Hematopoietic multipotent progenitor cell (in vitro differentiated cells): Measurements from ENCODE around the gene KIF25. TPM values are rescaled to one million over a fixed set of nuclear protein-coding genes. Genes with fewer than 3 reads are reported as not detected.
"Not testable (repeated sequence)": the region's sequence is repeated elsewhere in the genome, so short reads cannot be mapped to it uniquely, and the experiment has no call there.

ENCODE experiments used
- DNase-seq, 3 donors: peaks; one replicate each; pipeline ENCODE4 v3.0.0-alpha.2; 2011 to 2015; ENCODE audit warnings: low read depth in 2 of 3, low spot score in 2 of 3
- total RNA-seq: library from RNA; depleted of rRNA; stranded (reverse); fragments of >200 nt; gene quantifications from one replicate; pipeline ENCODE4 v1.2.3, GENCODE V29; 2012

Gene KIF25
- total RNA-seq, 1 donor = not detected

- no peak for DNase-seq
These were observed 64.1 kb downstream of the KIF25 start for GRCh38 chr6:168061269-168062210.

GRCh38 chr6:168062346-168063289 is 65.1 kb downstream of the KIF25 start:
- no peak for DNase-seq

DNA sequence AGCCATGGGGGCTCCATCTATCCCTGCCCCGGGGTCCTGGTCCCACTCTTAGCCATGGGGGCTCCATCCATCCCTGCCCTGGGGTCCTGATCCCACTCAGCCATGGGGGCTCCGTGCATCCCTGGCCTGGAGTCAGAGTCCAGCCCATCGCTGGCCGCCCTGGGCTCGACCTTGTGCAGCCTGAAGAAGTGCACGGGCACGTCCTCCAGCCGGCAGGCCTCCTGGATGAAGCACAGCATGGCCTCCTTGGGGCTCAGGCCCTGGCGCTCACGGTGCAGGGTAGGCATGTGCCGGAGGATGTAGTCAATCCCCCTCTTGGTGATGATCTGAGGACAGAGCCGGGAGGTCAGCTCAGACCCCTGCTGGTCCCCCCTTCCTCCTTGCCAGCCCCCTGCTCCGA is 66.0 kb downstream of the KIF25 start:
- no peak for DNase-seq

DNA sequence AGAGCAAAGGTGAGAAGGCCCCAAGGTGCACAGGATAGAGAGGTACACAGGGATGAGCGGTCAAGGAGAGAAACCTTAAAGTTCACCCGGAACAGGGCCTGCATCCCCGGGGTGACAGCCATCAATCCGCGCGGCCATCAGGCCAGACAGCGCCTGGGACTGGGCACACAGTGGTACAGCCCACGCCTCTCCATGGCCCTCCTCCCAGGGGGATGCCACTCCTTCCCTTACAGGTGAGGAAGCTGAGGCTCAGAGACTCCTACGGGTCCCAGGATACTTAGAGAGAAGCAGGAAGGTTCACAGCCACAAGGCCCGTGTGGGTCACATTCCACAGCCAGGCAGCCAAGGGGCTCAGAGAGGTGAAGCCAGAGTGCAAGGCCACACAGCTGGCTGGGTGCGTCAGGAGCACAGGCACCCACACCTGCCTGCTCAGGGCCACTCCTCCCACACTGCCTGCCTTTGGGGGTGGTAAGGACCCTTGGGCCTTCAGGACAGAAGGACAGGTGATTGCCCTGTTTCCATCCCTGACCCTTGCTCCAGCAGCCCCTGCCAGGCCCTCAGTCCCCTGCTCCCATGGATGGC is 66.8 kb downstream of the KIF25 start:
- no peak for DNase-seq

- no peak for DNase-seq
These were observed 69.7 kb downstream of the KIF25 start for GRCh38 chr6:168067081-168067759.

DNA sequence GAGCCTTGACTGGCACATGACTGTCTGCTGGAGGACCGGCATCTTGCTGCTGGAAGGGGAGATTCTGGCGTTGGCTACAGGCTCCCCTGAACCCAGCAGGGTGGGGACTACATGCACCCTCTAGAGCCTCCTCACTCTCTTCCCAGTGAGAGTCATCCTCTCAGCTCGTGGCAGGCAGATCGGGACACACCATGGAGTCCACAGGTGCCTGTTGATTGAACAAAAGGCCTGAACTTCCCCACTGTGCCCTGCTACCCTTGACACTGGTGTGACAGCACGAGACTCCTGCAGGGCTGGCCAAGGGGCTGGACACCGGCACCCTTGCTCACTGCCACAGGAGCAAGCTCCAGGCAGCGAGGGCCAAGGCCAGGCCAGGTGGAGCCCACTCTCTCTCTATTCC is 73.3 kb downstream of the KIF25 start:
- DNase-seq = no peak

- DNase-seq = no peak
These were observed 74.1 kb downstream of the KIF25 start for GRCh38 chr6:168071620-168072019.

DNA sequence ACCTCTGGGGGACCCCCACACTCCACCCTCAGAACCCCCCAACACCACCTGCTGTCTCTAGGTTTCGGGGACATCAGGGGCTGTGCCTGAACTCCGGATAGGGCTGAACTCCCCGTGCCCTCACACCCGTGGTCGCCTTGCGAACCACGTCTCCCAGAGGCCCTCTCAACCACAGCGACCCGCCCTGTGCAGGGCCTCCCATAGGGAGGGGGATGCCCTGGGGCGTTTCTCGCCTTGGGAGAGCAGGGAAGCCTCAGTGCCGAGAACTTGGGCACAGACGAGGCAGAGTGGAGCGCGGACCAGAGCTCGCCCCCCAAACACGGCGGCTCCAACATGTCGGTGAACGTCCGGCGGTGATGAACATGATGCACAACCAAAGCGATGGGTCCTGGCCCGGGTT is 74.8 kb downstream of the KIF25 start:
- DNase-seq = no peak

GRCh38 chr6:168072730-168073129 is 75.3 kb downstream of the KIF25 start:
- DNase-seq = no peak

DNA sequence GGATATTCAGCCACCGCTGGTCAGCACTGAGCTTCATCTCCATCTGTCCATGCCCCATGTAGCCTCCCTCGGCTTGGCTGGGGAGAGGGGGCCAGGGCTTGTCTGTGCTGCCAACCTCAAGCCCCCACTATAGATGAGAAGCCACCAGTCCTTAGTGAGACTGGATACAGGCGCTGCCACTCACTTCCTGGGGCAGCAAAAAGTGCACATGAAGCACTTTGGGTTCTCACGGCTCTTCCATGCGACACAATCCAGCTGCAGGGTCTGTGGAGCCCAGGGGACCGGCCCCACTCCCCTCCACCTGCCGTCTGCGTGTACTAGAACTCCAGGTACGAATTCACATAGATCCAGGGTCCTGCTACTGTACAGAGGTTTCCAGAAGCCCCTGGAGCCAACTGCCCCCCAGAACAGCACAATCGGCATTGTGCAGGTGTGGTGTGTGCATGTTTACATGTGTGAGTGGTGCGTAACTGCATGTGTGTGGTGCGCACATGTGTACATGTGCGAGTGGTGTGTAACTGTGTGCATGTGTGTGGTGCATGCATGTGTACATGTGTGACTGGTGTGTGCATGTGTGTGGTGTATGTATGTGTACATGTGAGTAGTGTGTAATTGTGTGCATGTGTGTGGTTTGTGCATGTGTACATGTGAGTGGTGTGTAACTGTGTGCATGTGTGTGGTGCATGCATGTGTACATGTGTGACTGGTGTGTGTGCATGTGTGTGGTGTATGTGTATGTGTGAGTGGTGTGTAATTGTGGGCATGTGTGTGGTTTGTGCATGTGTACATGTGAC is 76.7 kb downstream of the KIF25 start:
- no peak for DNase-seq

DNA sequence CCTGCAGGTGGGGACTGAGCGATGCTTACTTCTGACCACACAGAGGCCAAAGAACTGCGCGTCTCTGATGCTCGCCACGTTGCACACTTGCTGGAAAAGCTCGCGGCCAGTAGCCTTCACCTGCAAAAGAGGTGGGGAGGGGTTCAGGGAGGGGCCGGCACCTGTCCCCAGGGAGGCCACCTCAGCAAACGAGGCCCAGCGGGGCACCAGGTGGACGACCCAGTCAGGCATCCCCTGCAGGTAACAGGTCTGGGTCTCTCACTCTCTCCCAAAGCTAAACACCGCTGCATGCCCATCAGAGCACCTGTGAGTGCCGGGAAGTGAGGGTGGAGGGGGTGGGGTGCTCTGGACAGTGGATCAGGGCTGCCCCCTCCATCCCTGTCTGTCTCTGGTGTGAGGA is 77.7 kb downstream of the KIF25 start:
- DNase-seq = no peak

GRCh38 chr6:168075787-168076202 is 78.3 kb downstream of the KIF25 start:
- DNase-seq = no peak

- DNase-seq = not testable (repeated sequence)
These were observed 79.9 kb downstream of the KIF25 start for GRCh38 chr6:168077401-168077800.

DNA sequence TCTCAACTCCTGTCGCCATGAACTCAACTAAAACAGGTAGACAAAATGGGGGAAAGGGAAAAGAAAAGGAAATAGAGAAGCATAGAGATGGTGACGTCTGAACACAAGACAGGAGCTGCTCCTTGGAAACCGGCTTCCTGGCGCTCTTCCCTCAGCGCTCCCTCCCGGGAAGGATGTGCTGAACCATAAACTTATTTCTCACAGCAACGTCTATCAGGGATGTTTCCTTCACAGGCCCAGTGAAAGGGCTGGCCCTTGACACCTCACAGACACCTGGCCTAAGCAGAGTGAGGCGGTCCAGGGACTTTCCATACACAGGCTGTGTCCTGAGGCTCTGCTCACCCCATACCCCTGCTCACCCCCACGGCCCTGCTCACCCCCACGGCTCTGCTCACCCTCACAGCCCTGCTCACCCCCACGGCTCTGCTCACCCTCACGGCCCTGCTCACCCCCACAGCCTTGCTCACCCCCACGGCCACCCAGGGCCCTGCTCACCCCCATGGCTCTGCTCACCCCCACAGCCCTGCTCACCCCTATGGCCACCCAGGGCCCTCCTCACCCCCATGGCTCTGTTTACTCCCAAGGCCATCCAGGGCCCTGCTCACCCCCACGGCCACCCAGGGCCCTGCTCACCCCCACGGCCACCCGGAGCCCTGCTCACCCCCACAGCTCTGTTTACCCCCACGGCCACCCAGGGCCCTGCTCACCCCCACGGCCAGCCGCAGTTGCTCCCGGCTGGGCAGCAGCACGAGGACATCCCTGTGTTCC is 80.9 kb downstream of the KIF25 start:
- DNase-seq = no peak

DNA sequence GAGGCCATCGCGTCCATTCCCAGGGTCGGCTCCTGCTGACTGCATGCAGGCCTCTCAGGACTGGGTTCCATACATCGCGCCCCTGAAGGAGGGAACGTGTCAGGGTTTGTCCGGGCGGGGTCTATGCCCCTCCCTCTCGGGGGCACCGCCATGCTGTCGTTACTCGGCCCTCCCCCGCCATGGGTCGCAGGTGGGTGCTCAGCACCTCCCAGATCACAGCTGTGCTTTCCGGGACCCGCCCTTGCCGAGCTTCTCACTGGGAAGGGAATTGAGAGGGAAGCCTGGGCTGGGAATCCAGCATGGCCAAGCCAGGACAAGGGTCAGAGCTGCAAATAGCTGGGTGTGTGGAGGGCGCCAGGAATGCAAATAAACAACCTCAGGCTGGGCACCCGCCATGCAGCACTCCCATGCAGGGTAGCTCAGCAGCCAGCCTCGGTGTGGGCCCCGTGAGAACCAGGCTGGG is 81.5 kb downstream of the KIF25 start, which contains the start of gene FRMD1:
Gene FRMD1, minus strand, starts transcription at position 270 of the 463 bp plus-strand sequence. Its CDS starts 118 bp downstream, at position 152.
- no peak for DNase-seq

DNA sequence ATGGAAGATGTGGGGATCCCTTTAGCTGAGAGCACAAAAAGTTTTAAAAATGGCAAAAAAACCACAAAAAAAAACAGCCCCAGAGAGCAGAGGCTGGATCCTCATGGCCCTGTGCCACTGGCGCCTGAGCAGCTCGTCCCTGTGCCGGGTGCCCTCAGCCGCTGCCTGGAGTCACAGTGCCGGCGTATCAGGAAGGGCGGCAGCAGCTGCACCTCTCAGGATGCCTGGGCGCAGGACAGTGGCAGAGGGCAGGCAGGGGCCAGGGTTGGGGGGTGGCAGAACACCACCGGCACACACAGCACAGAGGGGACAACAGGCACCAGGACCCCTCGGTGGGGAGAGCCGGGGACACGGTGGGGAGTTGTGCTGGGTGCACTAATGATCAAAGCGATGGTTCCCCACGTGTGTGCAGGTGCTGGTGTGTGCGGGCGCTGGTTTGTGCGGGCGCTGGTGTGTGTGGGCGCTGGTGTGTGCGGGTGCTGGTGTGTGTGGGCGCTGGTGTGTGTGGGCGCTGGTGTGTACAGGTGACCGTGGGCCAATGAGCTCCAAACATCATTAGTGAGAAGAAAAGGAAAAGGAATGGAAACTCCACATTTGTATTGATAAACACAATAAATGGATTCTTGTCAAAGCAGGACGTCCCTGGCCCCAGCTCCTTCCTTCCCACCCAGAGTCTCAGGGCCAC is 83.1 kb downstream of the KIF25 start:
- DNase-seq = no peak

DNA sequence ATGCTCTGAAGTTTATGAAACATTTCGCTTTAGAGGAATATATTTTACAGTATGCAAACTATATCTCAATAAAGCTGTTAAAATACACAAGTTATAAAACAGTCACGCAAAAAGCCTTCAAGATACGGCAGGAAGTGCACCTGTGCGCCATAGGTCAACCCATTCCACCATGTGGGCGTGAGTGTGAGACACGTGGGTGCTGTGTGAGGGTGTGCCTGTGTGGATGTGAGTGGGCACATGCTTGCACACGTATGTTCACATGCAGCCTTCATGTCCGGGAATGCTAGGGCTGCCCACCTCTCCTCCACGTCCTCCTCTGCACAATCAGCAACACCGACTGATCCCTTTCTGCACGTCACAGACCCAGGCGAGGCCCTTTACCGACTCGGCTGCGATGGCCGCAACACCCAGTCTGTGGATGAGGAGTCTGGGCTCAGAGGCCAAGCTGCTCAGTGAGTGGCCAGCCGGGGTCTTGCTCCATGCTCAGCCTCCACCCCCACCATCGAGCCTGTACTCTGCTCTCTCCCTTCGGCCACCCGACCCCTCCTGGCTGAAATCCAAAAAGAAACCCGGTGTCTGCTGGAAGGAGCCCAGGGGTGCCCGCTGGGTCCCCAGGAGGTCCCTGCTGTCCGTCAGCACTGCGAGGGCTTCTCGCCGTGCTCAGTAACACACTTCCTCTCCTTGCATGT is 84.5 kb downstream of the KIF25 start:
- DNase-seq = no peak
